GM23338 (cell line): Measurements from ENCODE around the gene RIT1. TPM values are rescaled to one million over a fixed set of nuclear protein-coding genes. Genes with fewer than 3 reads are reported as not detected.

Experiments used
- ATAC-seq: fragments of 200-7000 bp; cut with Tn5 transposase; 3 replicates; pipeline ENCODE4 v1.9.1; 2020
- DNase-seq: peaks from one replicate; pipeline ENCODE4 v3.0.0-alpha.2; 2015; ENCODE audit warnings: low spot score
- H2AFZ ChIP-seq: fragments of 200-600 bp; sonication (generic); 2 replicates; pipeline ENCODE4 v1.8.0; 2016; ENCODE audit warnings: antibody characterized with exemption, mild to moderate bottlenecking, moderate library complexity
- H3F3A ChIP-seq: fragments of 200-600 bp; sonication (generic); replicated peaks from 2 replicates; pipeline ENCODE4 v1.8.0; 2017; ENCODE audit warnings: antibody characterized with exemption, mixed run types, low read depth
- H3K27ac ChIP-seq: fragments of 200-600 bp; sonication (generic); 2 replicates; pipeline ENCODE4 v1.6.1; 2016; ENCODE audit warnings: low read depth
- H3K27me3 ChIP-seq: fragments of 200-600 bp; sonication (generic); 2 replicates; pipeline ENCODE4 v1.8.0; 2016; ENCODE audit warnings: mild to moderate bottlenecking, mixed run types, moderate library complexity; ENCODE audit not compliant: insufficient read depth
- H3K36me3 ChIP-seq: fragments of 200-600 bp; sonication (generic); 2 replicates; pipeline ENCODE4 v1.8.0; 2016; ENCODE audit warnings: mild to moderate bottlenecking; ENCODE audit not compliant: insufficient read depth
- H3K4me1 ChIP-seq: fragments of 200-600 bp; sonication (generic); 2 replicates; pipeline ENCODE4 v1.8.0; 2016; ENCODE audit warnings: mild to moderate bottlenecking, moderate library complexity; ENCODE audit not compliant: insufficient read depth
- H3K4me2 ChIP-seq: fragments of 200-600 bp; sonication (generic); 2 replicates; pipeline ENCODE4 v1.7.1; 2017; ENCODE audit warnings: mixed run types
- H3K4me3 ChIP-seq: fragments of 200-600 bp; sonication (generic); 2 replicates; pipeline ENCODE4 v1.6.1; 2016; ENCODE audit warnings: mixed run types
- H3K79me2 ChIP-seq: fragments of 200-600 bp; sonication (generic); replicated peaks from 2 replicates; pipeline ENCODE4 v1.8.0; 2017; ENCODE audit warnings: mild to moderate bottlenecking; ENCODE audit not compliant: insufficient read depth
- H3K9me2 ChIP-seq: fragments of 200-600 bp; sonication (generic); 2 replicates; pipeline ENCODE4 v1.8.0; 2017; ENCODE audit not compliant: insufficient read depth
- H4K20me1 ChIP-seq: fragments of 200-600 bp; sonication (generic); replicated peaks from 2 replicates; pipeline ENCODE4 v1.8.0; 2017; ENCODE audit warnings: mild to moderate bottlenecking; ENCODE audit not compliant: insufficient read depth
- H3K27ac Mint-ChIP-seq: 2 replicates; pipeline ENCODE4 v1.8.0; 2020; ENCODE audit warnings: inconsistent platforms, mild to moderate bottlenecking, moderate library complexity, mixed read lengths
- H3K27me3 Mint-ChIP-seq: 3 replicates; pipeline ENCODE4 v1.8.0; 2022; ENCODE audit warnings: low read depth, mild to moderate bottlenecking, moderate library complexity, mixed read lengths, inconsistent platforms; ENCODE audit not compliant: insufficient read depth, poor library complexity
- H3K36me3 Mint-ChIP-seq: 3 replicates; pipeline ENCODE4 v1.8.0; 2021; ENCODE audit warnings: low read depth, mild to moderate bottlenecking, inconsistent platforms, moderate library complexity, mixed read lengths
- H3K4me1 Mint-ChIP-seq: 3 replicates; pipeline ENCODE4 v1.8.0; 2020; ENCODE audit warnings: mild to moderate bottlenecking, inconsistent platforms, mixed read lengths
- H3K4me3 Mint-ChIP-seq: 3 replicates; pipeline ENCODE4 v1.8.0; 2021; ENCODE audit warnings: moderate library complexity, mild to moderate bottlenecking, inconsistent platforms, mixed read lengths
- H3K9me3 Mint-ChIP-seq: 3 replicates; pipeline ENCODE4 v1.8.0; 2020; ENCODE audit warnings: moderate library complexity, mild to moderate bottlenecking, inconsistent platforms, mixed read lengths
- CREB1 ChIP-seq: fragments of 250-450 bp; sonication (Bioruptor Pico); IDR thresholded peaks from 2 replicates; pipeline ENCODE4 v1.5.0; 2020; ENCODE audit warnings: low read depth, mild to moderate bottlenecking, moderate library complexity
- CTCF ChIP-seq, 2 experiments: fragments of 200-600 bp in 1 of 2; sonication (generic) in 1 of 2; conservative IDR thresholded peaks; 2 replicates each; pipeline versions ENCODE4 v1.5.1 to v1.6.1; 2016 to 2017; ENCODE audit warnings: antibody characterized with exemption in 2 of 2, low read depth in 2 of 2, mild to moderate bottlenecking in 2 of 2, moderate library complexity in 1 of 2
- EZH2 ChIP-seq: fragments of 200-600 bp; sonication (generic); IDR thresholded peaks from one replicate; pipeline ENCODE4 v1.8.0; 2017; ENCODE audit warnings: antibody characterized with exemption, mild to moderate bottlenecking, low read depth; ENCODE audit not compliant: unreplicated experiment
- EZH2phosphoT487 ChIP-seq: fragments of 200-600 bp; sonication (generic); IDR thresholded peaks from one replicate; pipeline ENCODE4 v1.8.1; 2018; ENCODE audit warnings: antibody characterized with exemption; ENCODE audit not compliant: unreplicated experiment
- POLR2AphosphoS5 ChIP-seq: IDR thresholded peaks from 2 replicates; pipeline ENCODE4 v1.6.1; 2016; ENCODE audit warnings: antibody characterized with exemption, low read depth
- REST ChIP-seq: IDR thresholded peaks from one replicate; pipeline ENCODE4 v1.6.1; 2018; ENCODE audit warnings: antibody characterized with exemption; ENCODE audit not compliant: unreplicated experiment
- STAT1 ChIP-seq: IDR thresholded peaks from one replicate; pipeline ENCODE4 v1.6.1; 2016; ENCODE audit warnings: antibody characterized with exemption; ENCODE audit not compliant: unreplicated experiment
- ZNF114 ChIP-seq: fragments of 250-450 bp; sonication (Bioruptor Pico); IDR thresholded peaks from 2 replicates; pipeline ENCODE4 v1.5.0; 2020; ENCODE audit warnings: mild to moderate bottlenecking, moderate library complexity
- ZNF331 ChIP-seq: fragments of 250-450 bp; sonication (Bioruptor Pico); IDR thresholded peaks from 2 replicates; pipeline ENCODE4 v1.5.0; 2020; ENCODE audit warnings: low read depth, mild to moderate bottlenecking, moderate library complexity
- ZNF462 ChIP-seq: fragments of 250-450 bp; sonication (Bioruptor Pico); IDR thresholded peaks from 2 replicates; pipeline ENCODE4 v1.5.0; 2020; ENCODE audit warnings: mild to moderate bottlenecking, moderate library complexity
- polyA plus RNA-seq: library from polyadenylated mRNA; unstranded; fragments of >200 nt; fragmentation: Nextera tagmentation; extraction: Ambion mirVana; gene quantifications from 2 replicates; pipeline ENCODE4 v1.2.1, GENCODE V29; 2016
- total RNA-seq: library from RNA; depleted of rRNA; stranded (reverse); fragments of >200 nt; shearing (Covaris generic); gene quantifications from 2 replicates; pipeline ENCODE4 v1.2.3, GENCODE V29; 2014

The RIT1 gene
- total and polyA plus RNA-seq, 2 experiments from 2014 or later: 21.5 to 24.4 TPM

- Mint-ChIP-seq H3K27ac (no peak overlapping the region), H3K9me3 (no peaks in the 10 kb centered on the region), H3K27me3 (peaks cover 4% of the 10 kb centered on the region), H3K36me3 (peaks cover 84% of the 10 kb centered on the region), H3K4me1 (no peaks in the 10 kb centered on the region), H3K4me3 (no peak overlapping the region)
- TF ChIP-seq CREB1 (CRISPR knock-in tag): no peak
- no peak for TF ChIP-seq EZH2phosphoT487
- no peaks in the 10 kb centered on the region for H3K27me3 ChIP-seq
- peaks cover 3% of the 10 kb centered on the region for H4K20me1 ChIP-seq
- H3K4me2 ChIP-seq: no peak overlapping the region
- no peak overlapping the region for H2AFZ ChIP-seq
- H3K27ac ChIP-seq: no peak overlapping the region
- H3K79me2 ChIP-seq: no peaks in the 10 kb centered on the region
- H3F3A ChIP-seq: peaks cover 5% of the 10 kb centered on the region; the same call in 1 of the 2 replicates
- DNase-seq (no peak), ATAC-seq (no peak)
- no peak overlapping the region for H3K4me3 ChIP-seq
- no peaks in the 10 kb centered on the region for H3K4me1 ChIP-seq
- H3K9me2 ChIP-seq: no peaks in the 10 kb centered on the region
- H3K36me3 ChIP-seq: peaks cover 58% of the 10 kb centered on the region
Observed at GRCh38 chr1:155952505-155952890, 41.3 kb upstream of the RIT1 start.

- H3K4me3 ChIP-seq: no peak overlapping the region
- H4K20me1 ChIP-seq: peaks cover 6% of the 10 kb centered on the region
- no peaks in the 10 kb centered on the region for H3K9me3 Mint-ChIP-seq
- no peak for DNase-seq
- peaks cover 55% of the 10 kb centered on the region for H3K36me3 ChIP-seq
- no peak overlapping the region for H3K27ac Mint-ChIP-seq
- no peak for ATAC-seq
- H3K9me2 ChIP-seq: no peaks in the 10 kb centered on the region
- peaks cover 3% of the 10 kb centered on the region; the same call in 2 of the 3 replicates for H3K4me1 Mint-ChIP-seq
- peaks cover 82% of the 10 kb centered on the region for H3K36me3 Mint-ChIP-seq
- H3K4me3 Mint-ChIP-seq: no peak overlapping the region
- peaks cover 8% of the 10 kb centered on the region; the same call in 1 of the 2 replicates for H3F3A ChIP-seq
- TF ChIP-seq ZNF462 (CRISPR knock-in tag) (no peak), ZNF331 (CRISPR knock-in tag) (no peak), POLR2AphosphoS5 (no peak), STAT1 (no peak), EZH2phosphoT487 (no peak), REST (no peak), ZNF114 (CRISPR knock-in tag) (no peak), CTCF (conservative IDR thresholded peaks at IDR 0.05; ENCODE audit: low read depth in 2 of 2) (no peak), EZH2 (no peak)
- H3K4me1 ChIP-seq: peaks cover 4% of the 10 kb centered on the region
- H2AFZ ChIP-seq: no peak overlapping the region
- no peaks in the 10 kb centered on the region for H3K79me2 ChIP-seq
- H3K27me3 ChIP-seq: no peaks in the 10 kb centered on the region
- H3K27ac ChIP-seq: no peak overlapping the region
- no peak overlapping the region for H3K4me2 ChIP-seq
- H3K27me3 Mint-ChIP-seq: peaks cover 4% of the 10 kb centered on the region
Observed at GRCh38 chr1:155951753-155952504, 40.8 kb upstream of the RIT1 start.
